Fibroblast of skin of right quadriceps (primary cell): ENCODE measurements around the gene TTC29.

Experiments
- DNase-seq: peaks from one replicate; pipeline ENCODE4 v3.0.0-alpha.2; 2013

The TTC29 gene

DNA sequence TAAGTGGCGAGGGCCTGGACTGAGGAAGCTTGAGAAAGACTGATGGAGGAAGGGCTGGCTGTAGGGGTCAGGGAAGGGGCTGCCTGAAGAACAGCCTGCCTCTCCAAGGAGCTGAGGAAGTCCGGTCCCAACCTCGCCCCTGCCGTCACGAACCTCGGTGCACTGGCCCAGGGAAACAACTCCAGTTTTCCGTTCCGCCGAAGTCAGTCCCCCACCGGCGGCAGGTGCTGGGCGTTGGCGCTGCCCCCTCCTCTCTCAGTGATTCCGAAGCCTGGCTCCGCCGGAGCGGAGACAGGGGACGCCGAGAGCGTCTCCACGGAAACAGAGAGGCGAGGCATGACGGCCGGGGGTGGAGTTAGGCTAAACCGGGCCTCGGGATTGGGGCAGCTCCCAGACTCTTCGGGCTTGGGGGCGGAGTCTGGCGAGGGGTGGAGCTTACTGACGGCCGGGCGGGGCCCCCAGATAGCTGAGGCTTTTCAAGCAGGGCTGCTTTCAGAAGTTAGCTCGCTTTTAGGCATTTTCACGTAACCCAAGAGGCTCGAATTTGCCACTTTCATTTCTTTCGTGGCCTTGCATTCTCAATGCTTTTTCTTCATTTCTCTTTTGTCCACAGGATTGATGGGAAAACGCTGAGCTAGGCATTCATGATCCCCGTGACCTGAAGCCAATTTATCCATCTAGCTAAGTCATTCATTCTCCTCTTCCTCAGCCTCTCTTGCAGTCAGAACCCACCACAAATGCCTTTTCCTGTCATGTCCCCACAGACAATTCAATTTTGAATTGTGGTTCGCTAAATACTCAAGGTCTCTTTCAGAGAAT is at the start of gene TTC29:
TSS of gene TTC29 (minus strand) at position 309 of the 819 bp plus-strand sequence. CDS start 5,969 bp downstream, outside the sequence.
- peak; percentile 84 for DNase-seq

- DNase-seq, result peak; percentile 53
Measured at GRCh38 chr4:146981651-146982050, 36.0 kb upstream of the TTC29 start.

GRCh38 chr4:146978641-146979040 is 33.0 kb upstream of the TTC29 start:
- DNase-seq, result peak; percentile 34

- no peak for DNase-seq
Measured at GRCh38 chr4:146976145-146976544, 30.5 kb upstream of the TTC29 start.

- no peak for DNase-seq
Measured at GRCh38 chr4:146975527-146975926, 29.9 kb upstream of the TTC29 start.

GRCh38 chr4:146975036-146975435 is 29.4 kb upstream of the TTC29 start:
- no peak for DNase-seq

DNA sequence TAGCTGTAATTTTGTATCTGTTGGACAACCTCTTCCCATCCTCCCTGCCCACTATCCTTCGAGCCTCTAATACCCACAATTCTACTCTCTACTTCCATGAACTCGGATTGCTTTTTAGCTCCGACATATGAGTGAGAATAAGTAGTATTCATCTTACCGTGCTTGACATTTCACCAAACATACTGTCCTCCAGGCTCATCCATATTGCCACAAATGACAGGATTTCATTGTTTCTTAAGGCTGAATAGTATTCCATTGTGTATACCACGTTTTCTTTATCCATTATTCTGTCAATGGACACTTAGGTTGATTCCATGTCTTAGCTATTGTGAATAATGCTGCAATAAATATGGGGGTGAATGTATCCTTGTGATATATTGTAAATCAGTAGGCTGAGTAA is 26.4 kb upstream of the TTC29 start:
- DNase-seq, result no peak

GRCh38 chr4:146969126-146969525 is 23.5 kb upstream of the TTC29 start:
- no peak for DNase-seq

DNA sequence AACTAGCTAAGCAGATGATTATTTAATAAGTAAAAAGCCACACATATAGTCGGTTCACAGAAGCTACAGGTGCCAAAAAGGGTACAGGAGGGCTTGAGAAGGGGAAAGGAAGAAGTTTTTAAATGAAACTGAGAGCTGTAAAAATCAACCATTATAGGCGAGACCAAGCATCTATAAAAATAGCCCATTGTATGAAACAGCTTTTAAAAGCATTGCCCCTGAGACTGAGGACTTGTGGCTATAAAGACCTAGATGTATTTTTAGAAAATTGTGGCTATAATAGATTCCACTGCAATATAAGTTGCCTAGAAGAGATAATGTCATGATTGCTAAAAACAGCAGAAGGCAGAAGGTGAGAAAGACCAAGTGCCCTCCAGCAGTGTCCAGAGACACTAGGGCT is 15.0 kb upstream of the TTC29 start:
- no peak for DNase-seq

DNA sequence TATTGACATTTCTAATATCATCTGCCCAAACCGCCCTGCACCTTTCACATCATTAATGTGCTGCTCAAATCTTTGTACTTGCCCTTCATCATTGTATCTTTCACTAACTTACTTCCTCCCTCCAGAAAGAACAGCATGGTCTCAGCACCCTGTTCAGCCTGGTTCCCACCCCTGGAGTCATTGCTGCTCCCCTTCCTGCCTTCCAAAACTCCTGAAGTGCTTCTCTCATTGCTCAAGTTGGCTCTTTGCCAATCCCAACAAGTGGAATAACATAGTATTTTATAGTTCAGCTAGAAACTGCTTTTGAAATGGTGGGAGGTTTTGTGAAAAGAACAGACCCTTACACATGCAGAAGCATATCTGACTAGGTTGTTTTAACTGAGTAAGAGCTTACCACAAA is 14.0 kb upstream of the TTC29 start:
- DNase-seq, result peak; percentile 35

GRCh38 chr4:146957237-146957636 is 11.6 kb upstream of the TTC29 start:
- peak; percentile 94 for DNase-seq

DNA sequence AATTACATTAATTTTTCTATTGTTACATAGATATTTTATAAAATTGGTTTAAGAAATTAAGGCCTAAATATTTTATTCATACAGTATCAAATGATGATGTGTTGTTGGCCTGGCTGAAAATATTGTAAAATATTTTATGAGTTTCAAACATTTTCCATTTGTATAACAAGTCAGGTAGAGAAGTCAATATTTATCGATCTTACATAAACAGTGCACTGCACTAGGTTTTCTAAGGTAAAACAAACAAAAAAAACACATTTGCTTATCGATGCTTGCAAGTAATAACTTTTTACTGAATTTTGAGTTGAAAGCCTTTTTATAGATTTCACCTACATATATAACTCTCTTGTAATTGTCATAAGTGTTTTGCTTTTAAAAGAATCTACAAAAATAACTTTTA is 7.2 kb upstream of the TTC29 start:
- no peak for DNase-seq

DNA sequence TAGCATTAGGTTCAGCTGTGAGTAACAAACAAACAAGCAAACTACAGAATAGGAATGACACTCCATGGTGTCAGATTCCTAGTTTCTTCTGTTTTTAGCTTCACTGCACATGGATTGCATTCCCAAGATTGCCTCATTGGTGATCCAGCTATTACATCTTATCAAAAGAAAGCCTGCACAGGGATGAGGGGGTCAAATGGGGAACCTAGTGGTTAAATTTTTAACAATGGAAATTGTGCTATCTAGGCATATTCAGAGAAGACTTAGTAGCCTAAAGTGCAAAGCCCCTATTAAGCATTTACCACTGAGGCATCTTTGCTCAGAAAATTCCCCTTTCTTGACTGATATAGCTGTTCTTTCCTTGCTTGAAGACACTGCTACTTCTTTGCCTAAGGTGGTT is 3.9 kb upstream of the TTC29 start:
- no peak for DNase-seq

DNA sequence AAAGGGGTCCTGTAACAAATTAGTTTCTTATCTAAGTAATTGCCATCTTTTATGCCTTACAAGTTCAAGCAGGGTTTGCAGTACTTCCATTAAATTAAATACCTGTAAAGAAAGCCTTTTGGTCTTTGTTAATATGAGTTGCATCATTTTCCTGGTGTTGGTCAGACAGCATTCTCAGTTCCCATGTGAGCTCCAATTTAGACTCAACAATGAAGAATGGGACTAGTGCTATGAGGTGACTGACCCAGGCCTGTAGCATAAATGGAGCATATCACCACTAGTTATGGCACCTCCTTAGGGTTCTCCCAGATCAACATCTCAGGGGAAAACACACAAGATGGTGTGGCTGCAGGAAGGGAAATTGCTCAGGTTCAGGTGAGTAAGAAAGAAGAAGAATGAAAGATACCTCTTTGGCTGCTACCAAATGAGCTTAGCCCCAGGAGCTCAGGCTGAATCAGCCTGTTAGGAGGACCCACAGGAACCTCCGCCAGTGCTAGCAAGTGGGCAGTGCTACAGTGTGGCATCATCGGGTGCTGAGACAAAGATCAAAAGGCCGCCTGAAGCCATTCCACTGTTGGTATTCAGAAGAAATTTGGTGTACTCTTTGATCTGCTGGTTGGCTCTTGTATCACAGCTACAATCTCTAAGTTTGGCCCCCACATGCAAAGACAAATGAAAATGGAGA is 1.8 kb downstream of the TTC29 start:
- DNase-seq, result no peak

DNA sequence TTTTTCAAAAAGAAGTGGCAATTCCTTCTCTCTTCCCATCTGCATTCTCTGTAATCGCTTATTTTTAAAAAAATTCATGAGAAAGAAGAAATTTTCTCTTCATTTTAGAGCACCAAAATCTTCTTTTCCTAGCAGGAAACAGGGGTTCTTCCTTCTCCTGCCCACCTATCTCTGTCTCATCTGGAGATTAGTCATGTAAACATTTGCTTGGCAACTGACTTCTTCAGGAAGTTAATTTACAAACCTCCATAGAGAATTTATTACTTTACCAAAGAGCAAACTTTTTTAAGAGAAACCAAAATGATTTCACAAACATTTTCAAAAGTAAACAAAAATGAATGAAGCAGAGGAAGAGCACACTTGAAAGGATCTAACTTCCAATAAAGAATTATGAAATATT is 13.5 kb downstream of the TTC29 start:
- no peak for DNase-seq

DNA sequence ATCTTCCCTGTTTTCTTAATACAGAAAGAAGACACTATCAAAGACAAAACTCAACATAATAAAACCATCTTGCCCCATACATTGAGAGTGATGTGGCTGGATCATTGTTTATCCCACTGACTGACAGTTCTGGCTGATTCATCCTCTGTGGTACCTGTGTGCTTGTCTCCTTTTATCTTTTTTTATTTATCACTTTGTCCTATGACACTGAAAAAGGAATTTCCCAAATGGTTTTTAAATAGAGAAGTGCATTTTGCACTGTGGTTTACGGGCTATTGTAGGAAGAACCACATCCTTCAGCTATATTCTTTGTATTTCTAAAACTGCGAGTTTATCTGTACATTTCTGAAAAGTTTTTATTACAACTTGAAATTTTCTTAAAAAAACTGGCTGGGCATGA is 15.0 kb downstream of the TTC29 start:
- DNase-seq, result no peak

DNA sequence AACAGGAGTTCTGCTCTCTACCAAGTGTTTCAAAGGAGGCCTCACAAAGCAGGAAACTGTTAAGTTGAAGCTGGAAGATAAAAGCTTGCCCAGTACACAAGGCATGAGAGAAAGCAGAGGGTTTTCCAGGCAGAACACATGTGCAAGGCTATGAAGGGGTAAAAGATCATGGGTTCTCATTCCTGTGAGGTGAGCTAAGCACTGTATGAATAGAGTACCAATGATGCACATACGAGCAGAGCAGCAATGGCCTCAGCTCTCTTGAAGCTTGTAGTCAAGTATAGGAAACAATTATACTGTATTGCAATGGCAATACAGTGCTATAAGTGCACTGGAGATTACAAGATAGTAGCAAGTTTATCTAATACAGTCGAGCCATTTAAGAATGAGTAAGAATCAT is 18.0 kb downstream of the TTC29 start:
- no peak for DNase-seq

DNA sequence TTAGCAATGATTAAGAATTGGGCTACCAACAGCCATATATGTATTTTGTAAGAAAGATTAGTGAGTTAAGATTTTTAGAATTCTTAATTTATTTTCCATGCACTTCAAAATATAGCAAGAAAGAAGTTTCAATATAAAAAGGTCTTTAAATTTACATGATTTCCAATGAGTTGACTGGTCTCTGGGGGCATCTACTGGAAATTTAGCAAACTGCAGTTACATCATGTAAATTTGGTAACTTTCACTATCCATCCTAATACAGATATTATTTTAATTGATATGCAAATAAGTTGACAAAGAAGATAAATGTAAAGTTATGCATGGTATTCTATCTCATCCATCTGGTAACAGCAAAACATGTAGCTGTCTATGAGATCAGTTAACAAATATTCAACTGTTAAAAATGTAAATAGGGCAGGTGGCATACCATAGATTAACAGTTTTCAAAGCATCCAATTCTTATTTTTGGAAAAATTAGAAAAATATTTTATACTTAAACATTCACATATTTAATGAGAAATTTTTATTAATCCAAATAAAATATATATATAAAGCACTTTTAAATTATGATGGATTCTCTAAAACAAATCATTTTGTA is 29.1 kb downstream of the TTC29 start:
- peak; percentile 41 for DNase-seq

- DNase-seq, result no peak
Measured at GRCh38 chr4:146915132-146915531, 30.5 kb downstream of the TTC29 start.

DNA sequence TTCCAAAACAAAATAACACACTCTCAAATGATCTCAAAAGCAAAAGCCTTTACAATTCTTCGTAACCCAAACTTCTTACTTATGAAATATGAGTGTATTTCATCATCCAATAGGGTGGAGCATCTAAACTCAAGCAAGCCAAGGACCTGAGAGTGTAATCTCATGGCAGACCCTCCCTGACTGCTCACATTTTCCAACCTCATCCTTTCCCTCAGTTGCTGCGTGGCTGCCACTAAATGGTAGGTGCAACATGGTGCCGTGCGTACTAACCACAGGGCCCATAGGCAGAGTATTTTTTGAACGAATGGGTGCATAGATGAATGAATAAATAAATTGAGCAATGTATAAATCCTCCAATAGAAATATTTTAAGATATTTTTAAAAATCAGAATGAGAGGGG is 45.4 kb downstream of the TTC29 start:
- DNase-seq, result no peak

GRCh38 chr4:146890301-146890700 is 55.4 kb downstream of the TTC29 start:
- no peak for DNase-seq

GRCh38 chr4:146883070-146883469 is 62.6 kb downstream of the TTC29 start:
- no peak for DNase-seq

GRCh38 chr4:146857298-146857697 is 88.4 kb downstream of the TTC29 start:
- DNase-seq, result no peak

GRCh38 chr4:146855761-146856160 is 89.9 kb downstream of the TTC29 start:
- no peak for DNase-seq
